T-cell (primary cell): ENCODE data around the gene VTI1A. TPM values are rescaled to one million over a fixed set of nuclear protein-coding genes. Genes with fewer than 3 reads are reported as not detected.
A peak's percentile ranks its signal among the peaks of the same experiment; 100 is the strongest.
"Not testable (repeated sequence)": the region's sequence is repeated elsewhere in the genome, so short reads cannot be mapped to it uniquely, and the experiment has no call there.

Source experiments
- ATAC-seq, 4 experiments: fragments of 200-7000 bp in 3 of 4; fragments of 150-1000 bp in 1 of 4; cut with Tn5 transposase; replicated peaks in 1 of 4; 1 replicate in 3 of 4; 2 replicates in 1 of 4; pipeline ENCODE4 v1.10.0; 2021; ENCODE audit warnings: moderate library complexity in 3 of 4, mild to moderate bottlenecking in 2 of 4, moderate number of reproducible peaks in 1 of 4
- CTCF ChIA-PET, 2 donors: fragments of 300-600 bp; sonication (Branson Sonifier 250); formaldehyde crosslinking; loops; one replicate each; lab custom pipeline; 2022; ENCODE audit warnings: antibody characterized with exemption in 2 of 2; lab: Charles Lee
- POLR2A ChIA-PET, 2 donors: fragments of 300-600 bp; sonication (Branson Sonifier 250); formaldehyde crosslinking; loops; one replicate each; lab custom pipeline; 2022; ENCODE audit warnings: antibody characterized with exemption in 2 of 2; lab: Charles Lee
- DNase-seq, 35 experiments: peaks; one replicate each; pipeline versions ENCODE4 v3.0.0 to v3.0.0-alpha.2; 2013 to 2023
- H3K27ac ChIP-seq: one replicate; pipeline ENCODE4 v1.5.1; 2013; ENCODE audit warnings: low read length
- H3K27me3 ChIP-seq, 2 experiments: replicated peaks in 1 of 2; 1 replicate in 1 of 2; 2 replicates in 1 of 2; pipeline versions ENCODE4 v1.6.1 to v1.7.0; 2013; ENCODE audit warnings: low read length in 1 of 2, mixed read lengths in 1 of 2; ENCODE audit not compliant: control insufficient read depth in 2 of 2, insufficient read depth in 2 of 2; ENCODE audit errors: extremely low read depth in 1 of 2
- H3K36me3 ChIP-seq, 2 donors: 1 replicate in 1 of 2; 2 replicates in 1 of 2; pipeline versions ENCODE4 v1.6.1 to v1.7.0; 2013; ENCODE audit warnings: low read length in 1 of 2; ENCODE audit not compliant: control insufficient read depth in 2 of 2, insufficient read depth in 1 of 2; ENCODE audit errors: extremely low read depth in 1 of 2
- H3K4me1 ChIP-seq, 2 experiments: 1 replicate in 1 of 2; 2 replicates in 1 of 2; pipeline versions ENCODE4 v1.6.1 to v1.7.0; 2013; ENCODE audit warnings: low read length in 2 of 2, mixed read lengths in 1 of 2; ENCODE audit not compliant: insufficient read depth in 2 of 2, control insufficient read depth in 1 of 2; ENCODE audit errors: extremely low read depth in 1 of 2
- H3K4me3 ChIP-seq, 2 donors: 1 replicate in 1 of 2; 2 replicates in 1 of 2; pipeline versions ENCODE4 v1.5.1 to v1.7.0; 2013; ENCODE audit warnings: mild to moderate bottlenecking in 2 of 2, low read length in 1 of 2, moderate library complexity in 1 of 2; ENCODE audit not compliant: control insufficient read depth in 1 of 2; ENCODE audit errors: extremely low read depth in 1 of 2
- H3K9me3 ChIP-seq: 2 replicates; pipeline ENCODE4 v1.7.0; 2013
- H3K27ac Mint-ChIP-seq, 2 donors: one replicate each; pipeline ENCODE4 v1.8.0; 2020 to 2021; ENCODE audit warnings: mild to moderate bottlenecking in 2 of 2, mixed read lengths in 2 of 2
- H3K27me3 Mint-ChIP-seq, 2 donors: one replicate each; pipeline ENCODE4 v1.8.0; 2021 to 2022; ENCODE audit warnings: mixed read lengths in 2 of 2
- H3K36me3 Mint-ChIP-seq: one replicate; pipeline ENCODE4 v1.8.0; 2021; ENCODE audit warnings: mixed read lengths
- H3K4me1 Mint-ChIP-seq, 3 donors: one replicate each; pipeline ENCODE4 v1.8.0; 2020 to 2022; ENCODE audit warnings: mixed read lengths in 3 of 3, mild to moderate bottlenecking in 1 of 3
- H3K4me3 Mint-ChIP-seq, 3 donors: one replicate each; pipeline ENCODE4 v1.8.0; 2020 to 2022; ENCODE audit warnings: mild to moderate bottlenecking in 3 of 3, mixed read lengths in 3 of 3, moderate library complexity in 3 of 3
- H3K9me3 Mint-ChIP-seq, 3 donors: one replicate each; pipeline ENCODE4 v1.8.0; 2020 to 2022; ENCODE audit warnings: mixed read lengths in 3 of 3
- WGBS: methylation state at CpG from one replicate; pipeline ENCODE4 v1.1.5; 2013; ENCODE audit warnings: missing lambda C conversion rate; ENCODE audit not compliant: insufficient coverage; 5-methylcytosine and 5-hydroxymethylcytosine counted together
- total RNA-seq, 35 experiments: library from RNA in 6 of 35; stranded (reverse) in 6 of 35; fragments of 120-200 nt in 1 of 35; gene quantifications; one replicate each; pipeline versions ENCODE4 v1.2.1 to v1.2.4 and lab custom pipeline; 2013 to 2026

The VTI1A gene
- total RNA-seq (10 to 100 TPM; 41.3 to 53.6 (median 43.5) TPM), total RNA-seq (lab: John Stamatoyannopoulos, UW) (31.0 to 75.3 (median 51.7) reads per million in 29 experiments)
- total RNA-seq (2013), result 52.6 TPM

GRCh38 chr10:112446855-112447619 is at the start of gene VTI1A, which contains the start of gene ZDHHC6:
Gene VTI1A, plus strand, starts transcription at chr10:112447215. Its CDS starts 159 bp downstream, at chr10:112447374.
Gene ZDHHC6, minus strand, starts transcription at chr10:112446914. Its CDS starts 1,478 bp downstream, at chr10:112445436.
- H3K9me3 ChIP-seq, result no peaks in the 10 kb centered on the region
- WGBS, result under 1% methylated on average over 55 of the region's 59 CpGs
- ChIA-PET CTCF (interaction anchor here (1.3 to 1.9 kb wide), 3 partner anchors 11 to 71 kb away, joined by 3 to 11 read pairs (median 6); no protein-coding TSS in a partner anchor), POLR2A (interaction anchor here in 1 of 2 donors (0.6 to 1.1 kb wide), 4 partner anchors 12 to 139 kb away, joined by 3 to 8 read pairs (median 4); no protein-coding TSS in a partner anchor)
- Mint-ChIP-seq H3K27ac (peak within 1 kb of the TSS; percentile 85 to 99), H3K4me3 (peak within 1 kb of the TSS; percentile 91 to 98 (median 93)), H3K36me3 (peaks cover 25% of the 10 kb centered on the region), H3K9me3 (no peaks in the 10 kb centered on the region), H3K27me3 (no peaks in the 10 kb centered on the region), H3K4me1 (peaks cover 49 to 72% (median 71%) of the 10 kb centered on the region in 3 donors)
- peaks cover 12 to 13% of the 10 kb centered on the region in 2 experiments for H3K4me1 ChIP-seq
- peak within 1 kb of the TSS; percentile 86 for H3K27ac ChIP-seq
- H3K4me3 ChIP-seq, result peak within 1 kb of the TSS; percentile 94 to 99
- peaks cover 0 to 13% of the 10 kb centered on the region in 2 donors for H3K36me3 ChIP-seq
- H3K27me3 ChIP-seq, result no peaks in the 10 kb centered on the region
- DNase-seq (peak; percentile 64 to 90 (median 78)), ATAC-seq (peak; percentile 91 to 94 (median 92))

- H3K4me1 ChIP-seq, result peaks cover 0 to 2% of the 10 kb centered on the region in 2 experiments
- ATAC-seq (no peak), DNase-seq (no peak)
- ChIA-PET CTCF (interaction anchor here in 1 of 2 donors (0.7 kb wide), 1 partner anchor 75 kb away, joined by 3 read pairs; no protein-coding TSS in a partner anchor), POLR2A (no interaction called here)
- Mint-ChIP-seq H3K36me3 (peaks cover 27% of the 10 kb centered on the region), H3K9me3 (no peaks in the 10 kb centered on the region), H3K27me3 (no peaks in the 10 kb centered on the region), H3K4me3 (no peak overlapping the region), H3K27ac (no peak overlapping the region), H3K4me1 (peaks cover 5 to 13% (median 12%) of the 10 kb centered on the region in 3 donors)
- H3K27me3 ChIP-seq, result no peaks in the 10 kb centered on the region
- no peak overlapping the region for H3K4me3 ChIP-seq
- no CpG with 5 or more reads among the region's 2 CpGs for WGBS
- no peaks in the 10 kb centered on the region for H3K9me3 ChIP-seq
- H3K27ac ChIP-seq, result no peak overlapping the region
- peaks cover 3 to 66% of the 10 kb centered on the region in 2 donors for H3K36me3 ChIP-seq
Observed at GRCh38 chr10:112397592-112397991, 49.4 kb upstream of the VTI1A start.

GRCh38 chr10:112402917-112403316 is 44.1 kb upstream of the VTI1A start:
- H3K27me3 Mint-ChIP-seq, result no peaks in the 10 kb centered on the region
- CTCF ChIA-PET, result no interaction called here
- POLR2A ChIA-PET, result no interaction called here
- DNase-seq, result no peak
- H3K9me3 ChIP-seq, result no peaks in the 10 kb centered on the region
- no peaks in the 10 kb centered on the region for H3K4me1 ChIP-seq
- peaks cover 0 to 82% of the 10 kb centered on the region in 2 donors for H3K36me3 ChIP-seq
- H3K9me3 Mint-ChIP-seq, result no peaks in the 10 kb centered on the region
- H3K27ac ChIP-seq, result no peak overlapping the region
- H3K27me3 ChIP-seq, result no peaks in the 10 kb centered on the region
- ATAC-seq, result no peak
- no peaks in the 10 kb centered on the region for H3K4me1 Mint-ChIP-seq
- no peak overlapping the region for H3K4me3 Mint-ChIP-seq
- peaks cover 60% of the 10 kb centered on the region for H3K36me3 Mint-ChIP-seq
- no peak overlapping the region for H3K27ac Mint-ChIP-seq
- no peak overlapping the region for H3K4me3 ChIP-seq
- WGBS, result no CpG with 5 or more reads among the region's 2 CpGs

GRCh38 chr10:112404617-112405016 is 42.4 kb upstream of the VTI1A start:
- Mint-ChIP-seq H3K9me3 (no peaks in the 10 kb centered on the region), H3K4me1 (no peaks in the 10 kb centered on the region), H3K27ac (no peak overlapping the region), H3K4me3 (no peak overlapping the region), H3K36me3 (peaks cover 63% of the 10 kb centered on the region), H3K27me3 (no peaks in the 10 kb centered on the region)
- ATAC-seq (no peak), DNase-seq (no peak)
- H3K9me3 ChIP-seq, result no peaks in the 10 kb centered on the region
- ChIA-PET CTCF (no interaction called here), POLR2A (no interaction called here)
- WGBS, result no CpG with 5 or more reads among the region's 3 CpGs
- H3K27ac ChIP-seq, result no peak overlapping the region
- H3K4me3 ChIP-seq, result no peak overlapping the region
- H3K27me3 ChIP-seq, result no peaks in the 10 kb centered on the region
- no peaks in the 10 kb centered on the region for H3K4me1 ChIP-seq
- peaks cover 0 to 87% of the 10 kb centered on the region in 2 donors for H3K36me3 ChIP-seq

GRCh38 chr10:112406806-112407205 is 40.2 kb upstream of the VTI1A start:
- H3K4me3 Mint-ChIP-seq, H3K9me3 ChIP-seq, CTCF ChIA-PET, DNase-seq, H3K27me3 ChIP-seq, H3K27ac Mint-ChIP-seq, ATAC-seq, H3K4me1 ChIP-seq, H3K4me3 ChIP-seq, H3K27me3 Mint-ChIP-seq, POLR2A ChIA-PET, H3K4me1 Mint-ChIP-seq, H3K9me3 Mint-ChIP-seq, H3K27ac ChIP-seq: not testable (repeated sequence)
- H3K36me3 Mint-ChIP-seq, result peaks cover 74% of the 10 kb centered on the region
- peaks cover 0 to 92% of the 10 kb centered on the region in 2 donors for H3K36me3 ChIP-seq
- 100% methylated on average over 1 of the region's 2 CpGs for WGBS

GRCh38 chr10:112407696-112408095 is 39.3 kb upstream of the VTI1A start:
- CTCF ChIA-PET, result interaction anchor here (0.6 to 1.4 kb wide), 2 partner anchors 34 kb away, joined by 4 to 5 read pairs; partner anchors contain the start of gene ACSL5 (in 2 of the 2)
- no peaks in the 10 kb centered on the region for H3K4me1 ChIP-seq

More at GRCh38 chr10:112407696-112408095, 39.3 kb upstream of the VTI1A start:
- no peaks in the 10 kb centered on the region for H3K9me3 Mint-ChIP-seq
- no peaks in the 10 kb centered on the region for H3K4me1 Mint-ChIP-seq
- peaks cover 0 to 91% of the 10 kb centered on the region in 2 donors for H3K36me3 ChIP-seq
- peak overlapping the region; percentile 31 to 40 for H3K27ac Mint-ChIP-seq
- H3K27me3 Mint-ChIP-seq, result no peaks in the 10 kb centered on the region
- no peak overlapping the region for H3K27ac ChIP-seq
- no peak for ATAC-seq
- H3K4me3 Mint-ChIP-seq, result no peak overlapping the region
- no peak for DNase-seq
- H3K27me3 ChIP-seq, result no peaks in the 10 kb centered on the region
- POLR2A ChIA-PET, result no interaction called here
- H3K9me3 ChIP-seq, result no peaks in the 10 kb centered on the region
- H3K4me3 ChIP-seq, result no peak overlapping the region
- H3K36me3 Mint-ChIP-seq, result peaks cover 75% of the 10 kb centered on the region
- 100% methylated on average over 1 of the region's 1 CpG for WGBS
